GM06990 (cell line): ENCODE results near the gene KCNJ4.

Experiments used
- DNase-seq: peaks from one replicate; pipeline ENCODE4 v3.0.0-alpha.2; 2011; ENCODE audit not compliant: insufficient read length; ENCODE audit errors: extremely low read depth
- H3K27me3 ChIP-seq: replicated peaks from 2 replicates; pipeline ENCODE4 v1.6.0; 2011; ENCODE audit warnings: low read length; ENCODE audit not compliant: control insufficient read depth, insufficient read depth
- H3K36me3 ChIP-seq: 2 replicates; pipeline ENCODE4 v1.5.1; 2011; ENCODE audit warnings: low read length; ENCODE audit not compliant: control insufficient read depth, insufficient read depth
- H3K4me3 ChIP-seq: replicated peaks from 2 replicates; pipeline ENCODE4 v1.5.1; 2011; ENCODE audit warnings: low read depth, mild to moderate bottlenecking, control low read depth, low read length
- TF ChIP-seq, protein P1 (sequence below): IDR thresholded peaks from 2 replicates; pipeline ENCODE4 v1.5.1; 2011; ENCODE audit warnings: low read length, control low read depth, mild to moderate bottlenecking, inconsistent platforms; ENCODE audit not compliant: insufficient read depth, poor library complexity, severe bottlenecking

KCNJ4 gene

DNA sequence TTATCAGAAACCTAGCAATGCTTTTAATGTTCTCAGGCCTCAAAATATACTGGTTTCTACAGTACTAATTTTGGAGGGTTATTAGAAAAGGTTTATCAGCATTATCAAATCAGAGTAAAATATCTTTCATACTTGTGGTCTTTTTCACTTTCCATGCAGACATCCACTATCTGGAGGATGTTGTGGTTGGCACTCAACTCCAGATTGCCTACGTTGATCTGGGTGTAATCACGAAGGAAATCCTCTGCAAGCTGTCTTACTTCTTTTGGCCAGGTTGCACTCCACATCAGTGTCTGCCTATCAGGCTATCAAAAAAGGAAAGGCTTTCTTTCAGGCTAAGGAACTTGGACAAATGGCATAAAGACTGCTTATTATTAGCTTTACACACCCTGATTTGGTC is 39.5 kb upstream of the KCNJ4 start:
- Histone ChIP-seq H3K27me3 (no peaks in the 10 kb centered on the region), H3K36me3 (peaks cover 44% of the 10 kb centered on the region), H3K4me3 (no peak overlapping the region)
- TF ChIP-seq, protein P1, sequence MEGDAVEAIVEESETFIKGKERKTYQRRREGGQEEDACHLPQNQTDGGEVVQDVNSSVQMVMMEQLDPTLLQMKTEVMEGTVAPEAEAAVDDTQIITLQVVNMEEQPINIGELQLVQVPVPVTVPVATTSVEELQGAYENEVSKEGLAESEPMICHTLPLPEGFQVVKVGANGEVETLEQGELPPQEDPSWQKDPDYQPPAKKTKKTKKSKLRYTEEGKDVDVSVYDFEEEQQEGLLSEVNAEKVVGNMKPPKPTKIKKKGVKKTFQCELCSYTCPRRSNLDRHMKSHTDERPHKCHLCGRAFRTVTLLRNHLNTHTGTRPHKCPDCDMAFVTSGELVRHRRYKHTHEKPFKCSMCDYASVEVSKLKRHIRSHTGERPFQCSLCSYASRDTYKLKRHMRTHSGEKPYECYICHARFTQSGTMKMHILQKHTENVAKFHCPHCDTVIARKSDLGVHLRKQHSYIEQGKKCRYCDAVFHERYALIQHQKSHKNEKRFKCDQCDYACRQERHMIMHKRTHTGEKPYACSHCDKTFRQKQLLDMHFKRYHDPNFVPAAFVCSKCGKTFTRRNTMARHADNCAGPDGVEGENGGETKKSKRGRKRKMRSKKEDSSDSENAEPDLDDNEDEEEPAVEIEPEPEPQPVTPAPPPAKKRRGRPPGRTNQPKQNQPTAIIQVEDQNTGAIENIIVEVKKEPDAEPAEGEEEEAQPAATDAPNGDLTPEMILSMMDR, result no peak
- no peak for DNase-seq

DNA sequence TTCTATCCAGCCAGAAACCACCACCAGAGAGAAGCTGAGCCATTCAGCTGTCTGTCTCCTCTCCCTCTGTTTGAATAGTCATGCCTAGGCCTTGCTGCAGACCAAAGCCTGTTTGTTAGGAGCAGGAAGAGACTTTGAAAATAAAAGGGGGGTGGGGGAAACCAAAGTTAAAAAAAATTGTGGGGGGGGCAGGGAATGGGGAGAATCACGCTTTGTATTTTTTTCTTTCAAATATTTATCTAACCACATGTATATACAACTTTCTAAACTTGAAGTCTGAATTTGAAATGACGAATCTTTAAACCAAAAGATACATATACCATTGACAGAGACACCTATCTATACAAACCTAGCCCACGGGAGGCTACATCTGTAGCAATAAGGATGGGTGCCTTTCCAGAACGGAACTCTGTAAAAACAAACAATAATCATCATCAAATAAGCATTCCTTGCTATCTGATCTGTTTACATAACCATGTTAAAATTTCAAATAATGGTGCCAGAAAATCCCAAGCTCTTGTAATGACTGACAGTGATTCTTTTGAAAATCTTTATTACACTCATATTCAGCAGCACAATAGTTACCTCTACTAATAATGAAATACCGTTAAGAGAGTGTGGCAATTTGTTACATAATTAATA is 36.8 kb upstream of the KCNJ4 start:
- peaks cover 44% of the 10 kb centered on the region for H3K36me3 ChIP-seq
- no peaks in the 10 kb centered on the region for H3K27me3 ChIP-seq
- no peak for DNase-seq
- TF ChIP-seq, protein P1, result no peak
- no peak overlapping the region for H3K4me3 ChIP-seq

DNA sequence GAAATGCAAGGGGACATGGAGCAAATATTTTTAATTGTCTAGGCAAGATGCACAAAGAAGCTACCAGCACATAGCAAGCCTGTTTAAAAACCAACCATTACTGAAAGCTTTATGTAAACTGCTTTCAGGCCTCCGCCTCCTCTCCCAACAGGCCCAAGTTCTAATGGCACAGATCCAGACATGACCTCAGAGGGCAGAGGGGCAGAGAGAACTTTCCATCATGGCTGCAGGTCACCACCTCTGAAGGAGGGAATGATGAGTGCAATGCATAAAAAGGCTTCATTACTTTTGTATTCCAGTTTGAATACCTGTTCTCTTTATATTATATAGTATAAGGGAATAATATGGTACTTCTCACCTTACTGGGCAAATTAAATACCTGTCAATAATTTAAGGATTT is 35.9 kb upstream of the KCNJ4 start:
- H3K36me3 ChIP-seq, result peaks cover 43% of the 10 kb centered on the region
- TF ChIP-seq, protein P1, result no peak
- H3K27me3 ChIP-seq, result no peaks in the 10 kb centered on the region
- no peak for DNase-seq
- no peak overlapping the region for H3K4me3 ChIP-seq

DNA sequence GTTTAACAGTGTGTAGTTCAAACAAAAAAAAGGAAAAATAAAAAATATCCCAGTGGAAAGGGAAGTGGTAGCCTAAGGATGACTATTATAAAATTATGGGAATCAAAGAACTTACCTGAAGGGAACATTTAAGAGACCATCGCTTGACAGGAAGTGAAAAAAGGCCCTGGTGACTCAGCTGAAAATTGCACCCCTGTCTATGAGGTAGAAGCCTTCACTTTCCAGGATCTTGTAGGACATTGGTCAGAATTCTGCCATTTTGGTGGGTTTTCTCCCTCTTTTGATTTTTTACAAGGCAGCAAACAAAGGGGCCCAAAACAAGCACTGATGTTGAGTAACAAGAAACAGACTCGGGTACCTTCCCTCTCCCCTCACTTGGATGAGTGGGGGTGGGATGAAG is 35.5 kb upstream of the KCNJ4 start:
- Histone ChIP-seq H3K36me3 (peaks cover 46% of the 10 kb centered on the region), H3K4me3 (no peak overlapping the region), H3K27me3 (no peaks in the 10 kb centered on the region)
- TF ChIP-seq, protein P1, result no peak
- no peak for DNase-seq

DNA sequence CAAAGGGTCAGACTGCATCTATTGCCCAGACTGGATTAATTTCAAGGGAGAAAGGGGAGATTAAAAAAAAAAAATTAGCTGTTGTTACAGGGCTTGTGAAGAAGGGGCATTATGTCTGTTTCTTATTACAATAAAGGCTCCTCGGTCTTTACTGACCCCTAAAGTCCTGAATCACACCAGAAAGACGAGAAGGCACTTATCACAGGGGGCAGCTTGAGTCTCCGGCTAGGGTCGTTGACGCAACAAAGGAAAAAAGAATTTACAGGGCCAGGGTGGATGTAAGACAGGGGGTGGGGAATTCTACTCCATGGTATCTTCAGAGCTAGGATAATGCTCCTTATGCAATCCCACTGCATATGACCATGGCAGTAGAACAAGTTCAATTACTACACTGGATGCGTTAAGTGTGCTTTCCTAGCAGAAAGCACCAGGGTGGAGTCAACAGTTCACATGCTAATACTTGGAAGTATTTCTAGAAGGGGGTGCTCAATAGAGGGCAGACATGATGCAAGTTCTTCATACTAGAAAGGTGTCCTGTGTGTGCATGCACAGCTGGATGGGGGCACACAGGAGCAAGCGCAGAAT is 34.7 kb upstream of the KCNJ4 start:
- Histone ChIP-seq H3K27me3 (no peaks in the 10 kb centered on the region), H3K36me3 (peaks cover 43% of the 10 kb centered on the region), H3K4me3 (no peak overlapping the region)
- TF ChIP-seq, protein P1, result no peak
- no peak for DNase-seq

DNA sequence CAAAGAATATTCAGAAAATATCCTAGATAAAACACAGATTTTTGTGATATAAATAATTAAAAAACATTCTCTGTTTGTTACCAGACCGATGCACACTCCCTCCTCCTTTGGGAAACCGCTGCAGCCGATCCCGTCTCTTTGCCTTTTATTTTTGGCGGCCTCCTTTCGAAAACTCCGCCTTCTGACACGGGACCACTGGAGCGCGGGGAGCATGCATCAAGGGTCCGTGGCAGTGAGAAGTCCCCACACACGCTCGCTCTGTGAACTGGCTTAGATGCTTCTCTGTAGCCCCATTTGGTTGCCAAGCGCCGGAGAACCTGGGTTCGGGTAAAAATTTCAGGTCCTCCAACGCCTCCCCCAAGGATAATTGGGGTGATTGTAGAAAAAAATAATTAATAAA is 34.1 kb upstream of the KCNJ4 start:
- H3K4me3 ChIP-seq, result no peak overlapping the region
- TF ChIP-seq, protein P1, result no peak
- DNase-seq, result no peak
- H3K36me3 ChIP-seq, result peaks cover 40% of the 10 kb centered on the region
- H3K27me3 ChIP-seq, result no peaks in the 10 kb centered on the region
